B cell (primary cell): ENCODE measurements around the gene CDC45. TPM values are rescaled to one million over a fixed set of nuclear protein-coding genes. Genes with fewer than 3 reads are reported as not detected.

ENCODE experiments used
- ATAC-seq: fragments of 200-7000 bp; cut with Tn5 transposase; one replicate; pipeline ENCODE4 v1.10.0; 2021; ENCODE audit warnings: low read depth, mild to moderate bottlenecking, moderate number of reproducible peaks, moderate library complexity
- CTCF ChIA-PET: fragments of 350-600 bp; sonication (Branson Sonifier 250); formaldehyde crosslinking; loops from one replicate; lab custom pipeline; 2021; ENCODE audit warnings: antibody characterized with exemption, inconsistent platforms; lab: Charles Lee
- POLR2A ChIA-PET: fragments of 350-600 bp; sonication (Branson Sonifier 250); formaldehyde crosslinking; loops from one replicate; lab custom pipeline; 2021; ENCODE audit warnings: antibody characterized with exemption; lab: Charles Lee
- DNase-seq: peaks from one replicate; pipeline ENCODE4 v3.0.0; 2013
- H2AFZ ChIP-seq: 2 replicates; pipeline ENCODE4 v1.6.1; 2012; ENCODE audit warnings: mild to moderate bottlenecking, low read depth, low read length; ENCODE audit not compliant: insufficient read depth, poor library complexity, severe bottlenecking
- H3K27ac ChIP-seq, 2 donors: 1 replicate in 1 of 2; 2 replicates in 1 of 2; pipeline ENCODE4 v1.5.1; 2012 to 2013; ENCODE audit warnings: low read length in 2 of 2, mild to moderate bottlenecking in 2 of 2, moderate library complexity in 1 of 2
- H3K27me3 ChIP-seq, 4 experiments: fragments of 200-600 bp in 1 of 4; sonication (generic) in 1 of 4; replicated peaks in 1 of 4; 1 replicate in 2 of 4; 2 replicates in 2 of 4; pipeline versions ENCODE4 v1.6.1 to v1.7.0; 2013 to 2016; ENCODE audit warnings: low read length in 3 of 4, mild to moderate bottlenecking in 2 of 4, mixed read lengths in 1 of 4, moderate library complexity in 1 of 4; ENCODE audit not compliant: insufficient read depth in 4 of 4, control insufficient read depth in 3 of 4; ENCODE audit errors: control extremely low read depth in 1 of 4
- H3K36me3 ChIP-seq, 2 experiments: replicated peaks in 1 of 2; 1 replicate in 1 of 2; 2 replicates in 1 of 2; pipeline versions ENCODE4 v1.6.1 to v1.7.1; 2013; ENCODE audit warnings: low read length in 1 of 2; ENCODE audit not compliant: insufficient read depth in 2 of 2, control insufficient read depth in 1 of 2; ENCODE audit errors: control extremely low read depth in 1 of 2, extremely low read depth in 1 of 2
- H3K4me1 ChIP-seq, 2 donors: fragments of 200-600 bp in 1 of 2; sonication (generic) in 1 of 2; 1 replicate in 1 of 2; 2 replicates in 1 of 2; pipeline versions ENCODE4 v1.5.1 to v1.6.1; 2013 to 2017; ENCODE audit warnings: low read length in 2 of 2; ENCODE audit not compliant: control insufficient read depth in 2 of 2, insufficient read depth in 2 of 2
- H3K4me2 ChIP-seq: replicated peaks from 2 replicates; pipeline ENCODE3; 2012; ENCODE audit warnings: mild to moderate bottlenecking, low read depth, low read length; ENCODE audit not compliant: poor library complexity, severe bottlenecking
- H3K4me3 ChIP-seq, 5 experiments: fragments of 200-600 bp in 1 of 5; sonication (generic) in 1 of 5; 1 replicate in 3 of 5; 2 replicates in 2 of 5; pipeline versions ENCODE4 v1.5.1 to v1.7.0; 2011 to 2016; ENCODE audit warnings: low read length in 4 of 5, mild to moderate bottlenecking in 4 of 5, low read depth in 2 of 5, control low read depth in 1 of 5, moderate library complexity in 1 of 5; ENCODE audit not compliant: insufficient read depth in 1 of 5; ENCODE audit errors: control extremely low read depth in 1 of 5, extremely low read depth in 1 of 5
- H3K79me2 ChIP-seq: fragments of 200-600 bp; sonication (generic); one replicate; pipeline ENCODE4 v1.6.0; 2016; ENCODE audit warnings: low read length; ENCODE audit not compliant: control insufficient read depth, insufficient read depth
- H3K9ac ChIP-seq: fragments of 200-600 bp; sonication (generic); 2 replicates; pipeline ENCODE4 v1.6.1; 2017; ENCODE audit warnings: mild to moderate bottlenecking, low read length, moderate library complexity
- H3K9me3 ChIP-seq, 3 donors: one replicate each; pipeline versions ENCODE4 v1.6.1 to v1.7.1; 2013; ENCODE audit warnings: low read length in 2 of 3; ENCODE audit not compliant: control insufficient read depth in 2 of 3, insufficient read depth in 1 of 3; ENCODE audit errors: control extremely low read depth in 1 of 3
- H4K20me1 ChIP-seq: 2 replicates; pipeline ENCODE4 v1.6.0; 2012; ENCODE audit warnings: mild to moderate bottlenecking, low read length; ENCODE audit not compliant: insufficient read depth, control insufficient read depth, poor library complexity, severe bottlenecking
- H3K27ac Mint-ChIP-seq: one replicate; pipeline ENCODE4 v1.8.0; 2021; ENCODE audit warnings: mixed read lengths
- H3K27me3 Mint-ChIP-seq: one replicate; pipeline ENCODE4 v1.8.0; 2021; ENCODE audit warnings: mixed read lengths
- H3K4me1 Mint-ChIP-seq: one replicate; pipeline ENCODE4 v1.8.0; 2021; ENCODE audit warnings: mixed read lengths
- H3K4me3 Mint-ChIP-seq: one replicate; pipeline ENCODE4 v1.8.0; 2021; ENCODE audit warnings: mixed read lengths
- H3K9me3 Mint-ChIP-seq: one replicate; pipeline ENCODE4 v1.8.0; 2022; ENCODE audit warnings: mixed read lengths; ENCODE audit not compliant: insufficient read depth
- CTCF ChIP-seq: fragments of 200-600 bp; IDR thresholded peaks from one replicate; pipeline ENCODE4 v1.8.0; 2022; ENCODE audit warnings: antibody characterized with exemption, mild to moderate bottlenecking
- EZH2 ChIP-seq: IDR thresholded peaks from 2 replicates; pipeline ENCODE4 v1.6.1; 2012; ENCODE audit warnings: borderline replicate concordance, low read depth, mild to moderate bottlenecking, moderate library complexity, low read length; ENCODE audit not compliant: insufficient read depth, poor library complexity, severe bottlenecking
- WGBS: methylation state at CpG from one replicate; pipeline ENCODE4 v1.1.5; 2013; ENCODE audit warnings: missing lambda C conversion rate; ENCODE audit not compliant: insufficient coverage; 5-methylcytosine and 5-hydroxymethylcytosine counted together
- intact Hi-C: fragments of 100-400 bp; cut with micrococcal nuclease; formaldehyde crosslinking; loops from one replicate; pipeline ENCODE4 v1.10.0; 2022
- polyA plus RNA-seq: library from polyadenylated mRNA; depleted of rRNA; stranded (reverse); fragments of >200 nt; gene quantifications from 2 replicates; pipeline ENCODE4 v1.2.3, GENCODE V29; 2012
- total RNA-seq, 2 donors: library from RNA; stranded (reverse); fragments of 120-200 nt in 1 of 2; gene quantifications; 1 replicate in 1 of 2; 2 replicates in 1 of 2; pipeline versions ENCODE4 v1.2.3 to v1.2.4, GENCODE V29; 2013 to 2022

The CDC45 gene
- total and polyA plus RNA-seq, 2 donors (not counting 1 experiment from before 2014, with no cell fraction given) = 0.49 to 1.4 TPM

DNA sequence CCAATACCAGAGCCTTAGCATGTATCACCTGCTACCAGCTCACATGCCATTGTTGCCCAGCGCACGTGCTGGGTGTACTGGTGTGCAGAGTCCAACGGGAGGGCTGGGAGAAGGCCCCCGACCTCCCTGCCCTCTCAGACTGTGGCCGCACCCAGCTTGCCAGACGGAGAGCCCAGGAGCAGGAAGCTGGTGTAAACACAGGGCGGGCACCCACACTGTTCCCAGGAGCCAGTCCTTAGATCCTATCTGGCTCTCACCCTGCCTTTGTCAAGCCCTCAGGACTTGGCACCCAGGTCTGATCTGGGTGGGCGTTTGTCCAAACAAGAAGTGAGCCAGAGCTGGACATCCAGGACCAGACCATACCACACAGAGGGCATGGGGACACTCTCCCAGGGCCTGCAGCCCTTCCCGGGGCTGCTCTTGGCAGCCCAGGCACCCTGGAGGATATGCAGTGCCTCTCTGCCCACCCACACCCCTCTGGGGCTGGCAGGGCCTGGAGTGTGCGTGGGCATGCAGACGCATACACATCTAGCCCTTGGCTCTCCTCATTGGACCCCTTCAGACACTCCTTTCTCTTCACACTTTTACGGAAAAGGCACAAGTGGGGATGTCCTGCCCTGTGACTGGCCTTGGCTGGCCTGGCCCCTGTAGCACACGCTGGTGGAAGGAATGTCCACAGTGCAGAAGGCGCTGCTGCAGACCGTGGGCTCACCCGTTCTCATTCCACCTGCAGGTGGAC, 64.4 kb downstream of the CDC45 start:
- Mint-ChIP-seq H3K4me1 (no peaks in the 10 kb centered on the region), H3K9me3 (no peaks in the 10 kb centered on the region), H3K27ac (no peak overlapping the region), H3K4me3 (no peak overlapping the region), H3K27me3 (peaks cover 21% of the 10 kb centered on the region)
- Histone ChIP-seq H3K27me3 (no peaks in the 10 kb centered on the region), H3K79me2 (no peaks in the 10 kb centered on the region), H3K4me2 (no peak overlapping the region), H2AFZ (no peak overlapping the region), H3K36me3 (no peaks in the 10 kb centered on the region), H3K27ac (no peak overlapping the region), H3K9ac (no peak overlapping the region), H3K4me3 (no peak overlapping the region), H3K9me3 (no peaks in the 10 kb centered on the region), H3K4me1 (no peaks in the 10 kb centered on the region), H4K20me1 (no peaks in the 10 kb centered on the region)
- ChIA-PET CTCF (no interaction called here), POLR2A (no interaction called here)
- ATAC-seq (no peak), DNase-seq (no peak)
- intact Hi-C loops = no loop called here
- WGBS = 91% methylated on average over 16 of the region's 16 CpGs
- TF ChIP-seq EZH2 = no peak
- TF ChIP-seq CTCF = no peak

DNA sequence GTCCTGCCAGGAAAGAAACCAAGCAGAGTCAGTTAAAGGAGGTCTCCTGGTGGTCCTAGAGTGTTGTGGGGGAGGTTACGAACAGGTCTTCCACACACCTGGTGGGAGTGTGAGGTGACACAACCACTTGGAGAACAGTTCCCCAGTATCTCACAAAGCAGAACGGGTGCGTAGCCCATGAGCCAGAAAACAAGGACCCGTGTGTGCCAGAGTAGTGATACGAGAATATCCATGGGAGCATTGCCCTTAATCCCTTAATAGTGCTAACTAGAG, 66.2 kb downstream of the CDC45 start:
- H3K36me3 ChIP-seq = no peaks in the 10 kb centered on the region
- H3K27ac ChIP-seq = no peak overlapping the region
- Mint-ChIP-seq H3K27ac (no peak overlapping the region), H3K9me3 (no peaks in the 10 kb centered on the region), H3K4me3 (no peak overlapping the region), H3K4me1 (no peaks in the 10 kb centered on the region), H3K27me3 (peaks cover 22% of the 10 kb centered on the region)
- CTCF ChIA-PET = no interaction called here
- WGBS = 100% methylated on average over 1 of the region's 5 CpGs
- H2AFZ ChIP-seq = no peak overlapping the region
- ATAC-seq (no peak), DNase-seq (no peak)
- no peak overlapping the region for H3K4me2 ChIP-seq
- no peaks in the 10 kb centered on the region for H3K4me1 ChIP-seq
- no peaks in the 10 kb centered on the region for H3K79me2 ChIP-seq
- H4K20me1 ChIP-seq = no peaks in the 10 kb centered on the region
- H3K27me3 ChIP-seq = no peaks in the 10 kb centered on the region
- no peaks in the 10 kb centered on the region for H3K9me3 ChIP-seq
- intact Hi-C loops = no loop called here
- POLR2A ChIA-PET = no interaction called here
- H3K4me3 ChIP-seq = no peak overlapping the region
- H3K9ac ChIP-seq = no peak overlapping the region
- no peak for TF ChIP-seq EZH2
- no peak for TF ChIP-seq CTCF
